NCI-H2081 treated with DMSO at 0.1 percent for 48 hours (cell line): ENCODE data around the gene ZNF100.
"Not testable (repeated sequence)": the region's sequence is repeated elsewhere in the genome, so short reads cannot be mapped to it uniquely, and the experiment has no call there.

Experiments
- DNase-seq: peaks from one replicate; lab custom pipeline; 2025; lab: John Stamatoyannopoulos, UW

The ZNF100 gene

GRCh38 chr19:21704320-21704719, 63.1 kb downstream of the ZNF100 start:
- no peak for DNase-seq

DNA sequence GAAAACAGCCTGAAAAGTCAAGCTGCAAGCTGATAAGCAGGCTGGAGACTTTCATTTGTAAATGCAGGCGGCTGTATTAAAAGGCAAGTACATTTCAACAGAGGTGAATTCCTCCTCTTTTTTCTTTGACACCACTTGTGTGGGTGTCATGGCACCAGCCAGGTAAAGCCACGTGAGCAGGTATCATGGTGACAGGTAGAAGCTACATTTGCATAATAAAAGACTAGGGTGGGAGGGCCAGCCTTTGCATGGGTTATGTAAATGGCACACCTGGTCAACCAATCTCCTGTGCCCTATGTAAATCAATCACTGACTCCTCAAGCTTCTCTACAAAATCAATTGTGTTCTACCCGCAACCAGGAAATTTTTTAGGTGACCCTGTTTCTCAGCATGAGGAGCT, 68.2 kb downstream of the ZNF100 start:
- DNase-seq: no peak

DNA sequence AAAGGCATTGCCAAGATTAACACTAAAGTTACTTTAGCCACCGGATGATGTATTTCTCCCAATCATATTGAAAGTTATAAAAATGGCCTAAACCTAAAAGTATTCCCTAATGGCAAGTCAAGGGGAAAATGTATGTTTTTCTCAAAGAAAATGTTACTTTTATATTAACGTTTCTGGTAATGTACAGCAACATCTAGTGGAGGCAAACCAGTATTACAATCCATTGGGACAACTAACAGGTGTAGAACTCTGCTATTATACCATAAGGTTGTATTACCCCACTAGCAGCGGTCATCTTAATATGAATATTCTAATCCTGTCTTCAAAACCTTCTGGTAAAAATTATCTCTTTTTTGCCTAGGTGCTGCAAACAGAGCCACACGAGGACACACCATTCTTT, 69.2 kb downstream of the ZNF100 start:
- DNase-seq: no peak

DNA sequence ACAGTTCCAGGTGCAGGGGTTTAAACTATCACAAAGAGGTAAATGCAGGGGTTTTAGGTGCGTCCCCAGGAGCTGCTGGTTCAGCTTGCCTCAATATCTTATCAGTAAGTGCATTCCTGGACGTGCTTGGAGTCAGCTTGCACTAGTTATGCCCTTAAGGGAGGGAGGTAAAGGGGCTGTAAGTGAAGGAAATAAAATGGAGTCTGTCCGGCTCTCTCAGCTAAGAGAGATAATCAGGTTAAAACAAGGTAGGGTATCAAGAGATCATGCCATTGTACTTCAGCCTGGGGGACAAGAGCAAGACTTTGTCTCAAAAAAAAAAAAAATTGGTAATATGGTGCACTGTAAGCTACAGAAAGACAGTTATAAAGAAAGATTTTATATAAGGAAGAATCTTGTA, 69.7 kb downstream of the ZNF100 start:
- DNase-seq: no peak

DNA sequence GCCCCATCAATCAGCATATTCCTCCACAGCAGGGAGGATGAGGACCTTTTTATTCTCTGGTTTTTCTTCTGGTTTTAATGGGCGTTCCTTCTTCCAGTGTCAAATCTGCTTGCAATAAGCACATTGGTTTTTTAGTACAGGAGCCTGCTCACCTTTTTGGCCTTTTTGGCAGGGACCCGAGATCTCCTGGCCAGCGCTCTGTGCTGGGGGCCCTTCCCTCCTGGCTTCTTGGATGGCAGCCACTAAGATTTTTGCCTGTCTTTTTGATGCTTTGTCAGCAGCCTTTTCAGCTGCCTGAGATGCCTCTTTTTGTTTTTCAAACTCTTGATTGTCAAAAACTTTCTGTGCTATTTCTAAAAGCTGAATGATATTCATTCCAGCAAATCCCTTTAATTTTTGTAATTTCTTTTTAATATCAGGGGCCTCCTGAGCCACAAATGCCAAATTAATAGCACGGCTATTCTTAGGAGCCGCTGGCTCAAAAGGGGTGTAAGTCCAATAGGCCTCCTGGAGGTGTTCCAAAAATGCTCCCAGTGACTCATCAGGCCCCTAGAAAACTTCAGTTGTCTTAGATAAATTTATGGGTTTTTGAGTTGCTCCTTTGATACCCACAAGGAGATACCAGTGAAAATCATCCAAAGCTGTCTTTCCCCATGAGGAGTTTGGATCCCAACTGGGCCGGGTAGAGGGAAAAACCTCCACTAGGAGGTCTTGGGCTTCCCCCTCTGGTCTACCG, 73.0 kb downstream of the ZNF100 start:
- no peak for DNase-seq

DNA sequence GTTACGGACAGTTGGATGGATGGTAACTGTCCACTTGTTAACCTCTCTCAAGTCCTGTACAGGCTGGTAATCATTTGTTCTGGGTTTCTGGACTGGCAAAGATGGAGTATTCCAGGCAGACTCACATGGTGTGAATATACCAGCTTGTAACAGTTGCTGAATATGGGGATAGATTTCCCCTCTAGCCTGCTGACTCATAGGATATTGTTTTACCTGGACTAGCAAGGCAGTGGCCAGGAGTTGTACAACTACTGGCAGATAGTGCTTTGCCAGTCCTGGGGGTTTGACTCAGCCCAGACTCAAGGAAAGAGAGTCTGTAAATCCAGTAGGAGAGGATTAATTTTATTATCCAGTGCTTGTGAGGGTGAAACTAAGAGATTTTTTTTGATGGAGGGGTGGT, 74.0 kb downstream of the ZNF100 start:
- no peak for DNase-seq

DNA sequence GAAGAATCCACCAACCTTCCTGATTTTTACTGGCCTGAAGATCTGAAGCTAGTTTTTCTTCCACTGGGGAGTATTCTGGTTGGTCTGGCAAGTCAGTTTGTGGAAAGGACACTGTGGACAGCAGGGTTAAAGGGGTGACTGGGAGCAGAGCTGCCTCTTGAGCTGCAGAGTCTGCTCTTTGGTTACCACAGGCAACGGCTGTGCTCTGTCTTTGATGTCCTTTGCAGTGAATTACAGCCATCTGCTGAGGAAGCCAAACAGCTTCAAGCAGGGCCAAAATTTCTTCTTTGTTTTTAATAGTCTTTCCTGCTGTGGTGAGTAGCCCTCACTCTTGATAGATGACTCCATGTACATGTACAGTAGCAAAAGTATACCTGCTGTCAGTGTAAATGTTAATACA, 75.7 kb downstream of the ZNF100 start:
- no peak for DNase-seq

DNA sequence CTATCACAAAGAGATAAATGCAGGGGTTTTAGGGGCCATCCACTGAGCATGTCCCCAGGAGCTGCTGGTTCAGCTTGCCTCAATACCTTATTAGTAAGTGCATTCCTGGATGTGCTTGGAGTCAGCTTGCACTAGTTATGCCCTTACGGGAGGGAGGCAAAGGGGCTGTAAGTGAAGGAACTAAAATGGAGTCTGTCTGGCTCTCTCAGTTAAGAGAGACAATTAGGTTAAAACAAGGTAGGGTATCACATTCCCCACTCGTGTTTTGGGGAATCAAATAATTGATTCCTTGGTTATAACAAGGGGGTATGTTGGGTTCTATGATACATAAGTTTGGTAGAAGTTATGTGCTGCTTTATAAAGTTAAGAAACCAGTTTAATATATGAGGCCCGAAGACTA, 78.9 kb downstream of the ZNF100 start:
- DNase-seq: no peak

DNA sequence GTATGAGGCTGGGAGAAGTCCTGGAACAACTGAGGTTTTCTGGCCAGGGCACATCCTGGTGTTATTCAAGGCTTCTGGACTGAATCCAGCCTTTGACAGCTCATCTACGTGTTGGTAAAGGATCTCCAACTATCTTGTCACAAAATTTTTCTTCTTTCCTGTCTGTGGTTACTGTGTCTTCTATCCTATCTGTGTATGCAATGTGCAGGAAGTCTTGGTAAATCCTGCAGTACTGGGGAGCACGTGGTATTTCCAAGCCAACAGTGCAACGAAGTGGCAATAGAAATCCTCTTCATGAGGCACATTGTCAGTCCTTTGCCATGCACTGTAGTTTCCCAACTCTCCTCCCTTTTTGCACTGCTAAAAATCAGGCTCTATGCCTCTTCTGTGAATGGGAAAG, 86.7 kb downstream of the ZNF100 start:
- DNase-seq: no peak

DNA sequence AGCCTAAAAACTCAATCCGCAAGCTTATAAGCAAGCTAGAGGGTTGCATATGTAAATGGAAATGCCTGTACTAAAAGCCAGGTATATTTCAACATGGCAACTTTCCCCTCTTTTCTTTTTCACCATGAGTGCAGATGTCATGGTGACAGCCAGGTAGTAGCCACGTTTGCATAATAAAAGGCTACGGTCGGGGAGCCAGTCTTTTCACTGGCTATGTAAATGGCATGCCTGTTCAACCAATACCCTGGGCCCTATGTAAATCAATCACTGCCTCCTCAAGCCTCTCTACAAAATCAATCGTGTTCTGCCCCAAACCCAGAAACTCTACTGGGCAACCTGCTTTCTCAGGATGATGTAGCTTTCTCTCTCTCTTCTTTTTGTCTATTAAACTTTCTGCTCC, 87.4 kb downstream of the ZNF100 start:
- no peak for DNase-seq

DNA sequence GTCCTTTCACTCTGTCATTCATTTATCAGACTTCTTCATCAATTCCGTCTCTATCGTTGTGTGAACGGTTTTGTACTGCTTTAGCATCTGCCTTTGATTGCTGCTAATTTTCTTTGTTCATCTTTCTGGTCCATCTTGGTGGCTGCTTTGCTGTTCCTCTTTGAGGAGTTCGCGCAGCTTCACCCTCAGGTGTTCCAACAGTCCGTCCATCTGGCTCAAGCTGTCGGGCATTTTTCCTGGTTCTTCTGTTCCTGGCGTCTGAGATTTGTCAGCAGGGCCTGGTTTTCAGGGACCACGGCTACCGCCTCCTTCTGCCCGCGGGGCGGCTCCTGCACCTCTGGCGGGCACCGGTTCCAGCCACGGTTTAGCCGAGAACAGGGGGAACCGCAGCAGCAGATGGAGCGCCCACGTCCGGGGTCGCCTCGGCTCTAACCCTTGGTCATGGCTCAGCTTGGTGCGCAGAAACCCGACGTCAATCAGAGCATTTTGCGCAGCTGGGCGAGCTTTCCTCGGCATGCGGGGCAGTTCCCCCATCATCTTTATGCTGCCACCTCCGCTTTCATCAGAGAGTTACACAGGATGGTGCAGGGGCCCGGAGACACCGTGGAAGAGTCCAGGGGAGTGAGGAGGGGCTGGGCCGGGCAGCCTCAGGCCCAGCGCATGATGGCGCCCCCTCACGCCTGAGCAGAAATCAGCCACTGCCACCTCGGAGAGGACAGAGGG, 89.5 kb downstream of the ZNF100 start:
- no peak for DNase-seq

DNA sequence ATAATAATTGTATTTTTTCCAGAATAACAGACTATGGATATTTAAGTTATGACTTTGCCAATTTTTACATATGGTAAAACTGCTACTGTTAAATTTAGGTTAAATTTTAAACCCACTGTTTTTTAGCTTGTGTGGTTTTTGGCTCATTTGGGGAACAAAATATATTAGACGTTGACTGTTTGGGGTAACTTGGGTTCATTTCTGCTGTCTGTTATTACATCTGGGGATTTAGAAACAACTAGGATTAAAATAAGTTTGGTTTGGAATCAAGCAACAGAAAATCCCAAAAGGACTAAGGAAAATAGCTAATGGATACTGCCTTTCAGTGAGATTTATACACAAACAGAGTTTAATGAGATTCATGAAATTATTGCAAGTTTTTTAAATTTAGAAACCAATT, 92.9 kb downstream of the ZNF100 start:
- DNase-seq: no peak

DNA sequence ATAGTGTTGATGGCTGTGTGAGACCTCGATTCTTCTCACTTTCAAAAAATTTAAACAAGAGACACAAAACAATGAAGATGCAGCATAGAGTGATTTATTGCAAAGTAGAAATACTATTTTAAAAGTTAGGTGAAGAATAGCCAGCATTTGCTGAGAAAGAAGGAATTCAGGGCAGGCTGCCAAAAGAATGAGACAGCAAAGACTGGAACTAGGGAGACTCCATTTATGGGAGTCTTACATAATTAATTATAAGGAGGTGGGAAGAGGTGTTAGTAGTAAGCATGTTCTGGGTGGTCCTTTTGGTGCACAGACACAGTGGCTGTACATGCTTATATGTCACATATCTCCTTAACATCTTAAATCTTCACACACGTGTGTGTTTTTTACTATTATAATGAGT, 93.9 kb downstream of the ZNF100 start:
- not testable (repeated sequence) for DNase-seq
